HG03460 (cell line): ENCODE results near the gene CIAO3.
A peak's percentile ranks its signal among the peaks of the same experiment; 100 is the strongest.
"Not testable (repeated sequence)": the region's sequence is repeated elsewhere in the genome, so short reads cannot be mapped to it uniquely, and the experiment has no call there.

Experiments
- ATAC-seq: cut with Tn5 transposase; IDR thresholded peaks from one replicate; pipeline ENCODE4 v1.9.1; 2021; ENCODE audit not compliant: unreplicated experiment

The CIAO3 gene

GRCh38 chr16:760545-761343 lies 19.9 kb upstream of the CIAO3 start, which contains the start of gene MSLN:
TSS of gene MSLN (plus strand) at chr16:760734. CDS start at chr16:762681, 1,947 bp downstream.
- no peak for ATAC-seq

DNA sequence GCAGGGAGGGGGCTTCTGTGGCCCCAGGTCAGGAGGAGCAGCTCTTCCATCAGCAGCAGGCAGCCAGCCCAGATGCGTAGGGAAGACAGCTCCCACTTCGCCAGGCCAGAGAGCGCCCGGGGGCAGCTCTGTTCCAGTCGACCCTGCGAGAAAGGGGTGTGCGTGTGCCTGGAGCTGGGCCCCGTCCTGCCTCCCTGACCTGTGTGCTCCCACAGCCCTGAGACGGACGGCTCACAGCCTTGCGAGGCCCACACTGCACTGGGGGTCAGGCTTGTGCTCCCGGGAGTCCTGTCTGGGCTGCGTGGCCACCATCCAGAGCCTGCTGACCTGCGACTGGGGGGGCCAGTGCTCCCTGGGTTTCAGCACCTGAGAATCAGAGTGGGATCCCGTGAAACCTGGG lies 19.3 kb upstream of the CIAO3 start:
- no peak for ATAC-seq

DNA sequence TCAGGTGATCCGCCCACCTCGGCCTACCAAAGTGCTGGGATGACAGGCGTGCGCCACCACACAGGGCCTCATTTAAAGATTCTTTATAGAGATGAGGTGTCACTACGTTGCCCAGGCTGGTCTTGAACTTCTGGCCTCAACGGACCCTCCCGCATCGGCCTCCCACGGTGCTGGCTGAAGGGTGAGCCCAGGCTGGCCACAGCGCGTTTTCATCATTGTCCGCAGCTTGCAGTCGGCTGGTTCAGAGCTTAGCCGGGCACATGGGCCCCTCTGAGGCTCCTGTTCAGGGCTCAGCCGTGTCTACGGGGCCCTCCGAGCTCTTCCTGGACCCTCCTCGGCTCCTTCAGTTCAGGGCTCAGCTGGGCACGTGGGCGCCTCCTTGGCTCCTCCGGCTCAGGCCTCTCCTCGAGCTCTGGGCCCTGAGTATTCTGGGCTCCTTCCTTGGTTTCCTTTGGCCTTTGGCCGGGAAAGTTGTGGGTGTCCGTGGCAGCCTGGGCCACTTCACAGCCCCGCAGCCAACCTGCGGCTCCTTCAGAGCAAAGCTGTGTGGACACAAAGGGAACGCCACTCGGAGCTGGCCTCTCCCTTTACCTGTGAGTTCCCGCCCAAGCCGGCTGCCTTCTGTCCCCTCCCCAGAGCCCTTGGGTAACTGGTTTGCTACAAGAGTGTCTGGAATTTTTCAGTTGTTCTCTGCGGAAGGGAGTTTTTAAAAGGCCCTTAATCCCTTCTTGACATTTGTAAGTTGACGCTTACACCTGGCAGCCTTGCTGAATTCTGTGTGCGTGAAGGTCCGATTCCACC lies 18.5 kb upstream of the CIAO3 start:
- ATAC-seq, result no peak

GRCh38 chr16:756428-756827 lies 15.6 kb upstream of the CIAO3 start:
- ATAC-seq, result no peak

- ATAC-seq, result no peak
Measured at GRCh38 chr16:754656-755055, 13.9 kb upstream of the CIAO3 start.

DNA sequence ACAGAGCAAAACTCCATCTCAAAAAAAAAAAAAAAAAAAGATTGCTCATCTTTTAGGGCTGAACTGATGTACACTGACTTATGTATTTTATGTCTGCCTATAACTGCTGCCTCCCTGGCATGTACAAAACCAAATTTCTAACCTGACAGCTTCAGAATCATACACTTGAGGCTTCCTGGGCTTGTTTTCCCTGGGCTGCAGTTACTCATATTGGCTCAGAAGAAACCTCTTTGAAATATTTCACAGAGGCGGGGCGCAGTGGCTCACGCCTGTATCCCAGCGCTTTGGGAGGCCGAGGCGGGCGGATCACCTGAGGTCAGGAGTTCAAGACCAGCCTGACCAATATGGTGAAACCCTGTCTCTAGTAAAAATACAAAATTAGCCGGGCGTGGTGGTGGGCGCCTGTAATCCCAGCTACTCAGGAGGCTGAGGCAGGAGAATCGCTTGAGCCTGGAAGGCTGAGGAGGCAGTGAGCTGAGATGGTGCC lies 13.4 kb upstream of the CIAO3 start:
- ATAC-seq, result not testable (repeated sequence)

- no peak for ATAC-seq
Measured at GRCh38 chr16:752007-752312, 11.2 kb upstream of the CIAO3 start.

DNA sequence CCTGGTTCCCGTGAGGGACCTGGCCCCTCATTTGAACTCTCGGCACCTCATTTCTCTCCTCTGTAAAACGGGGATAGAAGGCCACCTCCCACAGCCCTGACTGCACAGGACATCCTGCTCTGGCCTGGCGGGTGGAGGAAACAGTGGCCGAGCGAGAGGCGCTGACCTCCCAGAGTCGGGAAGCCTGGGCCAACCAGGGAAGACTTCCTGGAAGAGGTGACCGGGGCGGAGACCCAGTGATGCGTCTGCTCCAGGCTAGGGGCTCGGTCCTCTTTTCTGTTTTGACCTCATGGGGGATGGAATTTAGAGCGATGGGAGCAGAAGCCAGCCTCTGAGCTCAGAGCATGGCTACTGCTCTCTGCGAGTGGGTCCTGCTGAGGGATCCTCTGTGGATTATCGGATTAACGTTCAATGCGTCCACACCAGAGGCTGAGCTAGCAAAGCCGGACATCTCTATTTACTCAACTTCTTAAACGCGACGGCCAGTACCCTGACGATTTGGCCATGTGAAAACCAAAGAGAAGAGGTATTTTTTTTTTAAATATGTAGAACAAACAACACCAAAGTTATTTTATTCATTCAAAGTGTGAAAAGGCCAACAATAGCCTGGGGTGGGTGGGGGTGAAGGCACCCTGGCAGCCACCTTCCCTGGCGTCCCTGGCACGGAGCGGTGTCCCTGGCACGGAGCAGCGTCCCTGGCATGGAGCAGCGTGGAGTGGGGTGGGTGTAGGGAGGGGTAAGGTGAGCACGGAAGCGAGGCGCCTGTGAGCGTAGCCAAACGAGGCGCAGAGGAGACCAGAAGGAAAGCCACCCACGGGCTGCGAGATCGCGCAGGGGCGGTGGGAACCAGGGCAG lies 10.6 kb upstream of the CIAO3 start:
- ATAC-seq, result no peak

GRCh38 chr16:750485-750884 lies 9.7 kb upstream of the CIAO3 start:
- no peak for ATAC-seq

GRCh38 chr16:749010-749409 lies 8.2 kb upstream of the CIAO3 start:
- no peak for ATAC-seq

DNA sequence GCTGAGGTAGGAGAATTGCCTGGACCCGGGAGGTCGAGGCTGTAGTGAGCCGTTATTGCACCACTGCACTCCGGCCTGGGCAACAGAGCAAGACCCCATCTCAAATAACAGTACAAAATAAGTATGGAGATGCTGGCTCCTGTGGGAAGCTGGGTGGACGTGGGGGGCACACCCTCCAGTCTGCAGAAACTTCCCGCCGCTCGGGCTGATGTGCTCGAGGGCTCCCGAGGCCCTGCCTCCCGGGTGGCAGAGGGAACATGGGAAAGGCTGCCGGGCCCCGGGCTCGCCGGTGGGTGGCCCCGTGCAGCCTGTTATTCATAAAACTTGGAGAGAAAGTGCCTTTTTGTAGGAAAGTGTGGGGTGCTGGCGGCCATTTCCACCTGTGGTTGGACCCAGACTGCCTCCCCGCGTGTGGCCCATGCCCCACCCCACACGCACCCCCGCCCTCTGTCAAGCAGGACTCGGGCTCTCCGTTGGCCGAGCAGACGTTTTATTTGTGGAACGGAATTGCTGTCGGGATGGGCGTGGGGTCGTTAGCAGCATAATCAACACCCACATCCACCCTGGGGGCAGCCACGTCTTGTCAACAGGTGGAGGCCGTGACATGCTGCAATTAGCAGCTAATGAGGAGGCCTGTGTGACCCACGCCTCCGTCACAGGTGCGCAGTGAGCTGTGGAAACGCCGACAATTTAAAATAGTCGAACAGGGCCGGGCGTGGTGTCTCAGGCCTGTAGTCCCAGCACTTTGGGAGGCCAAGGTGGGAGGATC lies 7.4 kb upstream of the CIAO3 start:
- no peak for ATAC-seq

GRCh38 chr16:746637-747036 lies 5.8 kb upstream of the CIAO3 start:
- no peak for ATAC-seq

DNA sequence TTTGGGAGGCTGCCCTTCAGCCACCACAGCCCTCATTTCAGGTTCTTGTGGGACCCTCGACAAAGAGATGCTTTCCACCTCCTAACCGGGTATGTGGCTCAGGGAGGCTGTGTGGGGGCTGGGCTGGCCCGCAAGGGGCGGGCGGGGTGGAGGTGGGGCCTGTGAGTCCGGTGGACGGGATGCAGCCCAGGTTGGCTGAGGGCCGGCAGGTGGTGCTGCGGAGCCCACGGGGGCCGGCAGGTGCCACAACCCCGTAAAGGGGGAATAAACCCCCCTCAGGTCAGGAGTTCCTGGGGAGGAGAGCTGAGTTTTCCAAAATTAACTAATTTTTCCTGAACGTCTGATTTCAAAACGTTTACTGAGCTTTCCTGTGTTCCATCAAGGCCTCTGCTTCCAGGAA lies 4.9 kb upstream of the CIAO3 start:
- no peak for ATAC-seq

GRCh38 chr16:743794-744500 lies 3.1 kb upstream of the CIAO3 start:
- no peak for ATAC-seq

- not testable (repeated sequence) for ATAC-seq
Measured at GRCh38 chr16:742894-743293, 2.1 kb upstream of the CIAO3 start.

- no peak for ATAC-seq
Measured at GRCh38 chr16:741986-742629, 1.3 kb upstream of the CIAO3 start.

DNA sequence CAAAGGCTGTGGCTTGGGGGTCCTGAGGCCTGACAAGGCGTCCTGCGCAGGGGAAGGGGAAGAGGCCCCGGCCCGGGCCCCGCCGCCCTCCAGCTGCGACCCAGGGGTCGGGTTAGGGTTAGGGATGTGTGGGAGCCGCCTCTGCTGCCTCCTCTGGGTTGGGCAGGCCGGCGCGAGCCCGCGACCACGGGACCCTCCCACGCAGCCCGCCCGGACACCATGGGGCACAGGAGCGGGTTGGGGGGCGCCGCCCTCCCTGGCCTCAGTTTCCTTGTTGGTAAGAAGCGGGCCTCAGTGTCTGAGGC lies 386 bp downstream of the CIAO3 start:
- ATAC-seq, result peak; percentile 6

- ATAC-seq, result no peak
Measured at GRCh38 chr16:739560-740458, 988 bp downstream of the CIAO3 start.
